Sigmoid colon (tissue), 3 donors: Measurements from ENCODE around the gene ITPRIP.

Experiments
- POLR2A ChIP-seq, 2 donors: fragments of 450-650 bp; IDR thresholded peaks; one replicate each; pipeline ENCODE4 v1.6.1; 2016; ENCODE audit warnings: antibody characterized with exemption in 2 of 2, mild to moderate bottlenecking in 2 of 2, moderate library complexity in 2 of 2
- TF ChIP-seq, protein P1 (sequence below), 4 experiments: fragments of 450-650 bp in 3 of 4; fragments of 200-600 bp in 1 of 4; IDR thresholded peaks; one replicate each; pipeline ENCODE4 v1.5.1; 2016 to 2019; ENCODE audit warnings: antibody characterized with exemption in 4 of 4, mild to moderate bottlenecking in 3 of 4, moderate library complexity in 2 of 4

DNA sequence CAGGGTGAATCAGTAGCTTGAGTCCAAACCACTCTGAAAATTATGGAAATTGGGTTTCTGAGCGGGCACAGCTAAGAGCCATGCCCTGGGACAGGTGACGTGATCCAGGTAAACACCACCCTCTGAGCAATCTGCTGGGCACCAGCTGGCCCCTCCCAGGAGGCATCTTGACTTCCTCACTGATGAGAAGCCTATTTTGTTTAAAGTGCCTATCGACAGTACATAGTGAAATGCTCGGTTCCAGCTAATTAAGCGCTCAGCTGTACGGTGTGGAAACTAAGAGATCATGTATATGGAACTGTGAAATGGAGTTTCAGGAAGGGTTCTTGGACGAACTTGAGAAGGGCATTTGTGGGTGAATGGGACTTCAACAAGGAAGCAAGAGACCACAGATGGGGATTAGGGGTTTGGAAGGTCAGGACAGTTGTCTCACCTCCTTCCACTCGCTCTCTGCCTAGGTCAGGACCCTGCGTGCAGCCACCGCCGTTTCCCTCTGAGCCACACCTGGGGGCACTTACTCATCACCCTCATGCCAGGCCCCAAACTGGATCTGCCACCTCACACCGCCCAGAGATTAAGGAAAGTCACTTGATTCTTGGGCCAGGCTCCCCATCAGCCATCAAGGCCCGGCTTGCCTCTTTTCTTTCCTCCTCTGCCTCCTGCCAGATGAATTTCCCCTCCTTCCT, 3.2 kb downstream of the ITPRIP start:
- TF ChIP-seq, protein P1, sequence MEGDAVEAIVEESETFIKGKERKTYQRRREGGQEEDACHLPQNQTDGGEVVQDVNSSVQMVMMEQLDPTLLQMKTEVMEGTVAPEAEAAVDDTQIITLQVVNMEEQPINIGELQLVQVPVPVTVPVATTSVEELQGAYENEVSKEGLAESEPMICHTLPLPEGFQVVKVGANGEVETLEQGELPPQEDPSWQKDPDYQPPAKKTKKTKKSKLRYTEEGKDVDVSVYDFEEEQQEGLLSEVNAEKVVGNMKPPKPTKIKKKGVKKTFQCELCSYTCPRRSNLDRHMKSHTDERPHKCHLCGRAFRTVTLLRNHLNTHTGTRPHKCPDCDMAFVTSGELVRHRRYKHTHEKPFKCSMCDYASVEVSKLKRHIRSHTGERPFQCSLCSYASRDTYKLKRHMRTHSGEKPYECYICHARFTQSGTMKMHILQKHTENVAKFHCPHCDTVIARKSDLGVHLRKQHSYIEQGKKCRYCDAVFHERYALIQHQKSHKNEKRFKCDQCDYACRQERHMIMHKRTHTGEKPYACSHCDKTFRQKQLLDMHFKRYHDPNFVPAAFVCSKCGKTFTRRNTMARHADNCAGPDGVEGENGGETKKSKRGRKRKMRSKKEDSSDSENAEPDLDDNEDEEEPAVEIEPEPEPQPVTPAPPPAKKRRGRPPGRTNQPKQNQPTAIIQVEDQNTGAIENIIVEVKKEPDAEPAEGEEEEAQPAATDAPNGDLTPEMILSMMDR (IDR thresholded peaks at IDR 0.05) = no peak
- TF ChIP-seq POLR2A (IDR thresholded peaks at IDR 0.05) = no peak
